Stimulated activated naive B cell treated with anti-CD40 and anti-IgM and Interleukin-4, amounts not matched to agents 10 μg/mL and 1 μg/mL and 100 μg/mL, for 72 hours (primary cell): ENCODE results near the gene DYNC1LI1.

Experiments used
- ATAC-seq, 2 donors: fragments of 150-1000 bp; cut with Tn5 transposase; replicated peaks; 2 replicates each; pipeline ENCODE4 v1.10.0; 2021; ENCODE audit warnings: moderate library complexity in 1 of 2
- DNase-seq: peaks from one replicate; pipeline ENCODE4 v3.0.0; 2021
- H3K27ac Mint-ChIP-seq: one replicate; pipeline ENCODE4 v1.8.0; 2022; ENCODE audit warnings: mild to moderate bottlenecking, mixed read lengths
- H3K27me3 Mint-ChIP-seq, 2 donors: one replicate each; pipeline ENCODE4 v1.8.0; 2022; ENCODE audit warnings: mixed read lengths in 2 of 2
- H3K36me3 Mint-ChIP-seq, 2 donors: one replicate each; pipeline ENCODE4 v1.8.0; 2022; ENCODE audit warnings: mixed read lengths in 2 of 2, mild to moderate bottlenecking in 1 of 2
- H3K4me1 Mint-ChIP-seq, 2 donors: one replicate each; pipeline ENCODE4 v1.8.0; 2022; ENCODE audit warnings: mixed read lengths in 2 of 2, mild to moderate bottlenecking in 1 of 2
- H3K4me3 Mint-ChIP-seq, 2 donors: one replicate each; pipeline ENCODE4 v1.8.0; 2022; ENCODE audit warnings: mild to moderate bottlenecking in 2 of 2, mixed read lengths in 2 of 2, moderate library complexity in 1 of 2
- H3K9me3 Mint-ChIP-seq, 2 donors: one replicate each; pipeline ENCODE4 v1.8.0; 2022; ENCODE audit warnings: mixed read lengths in 2 of 2, mild to moderate bottlenecking in 1 of 2

Gene DYNC1LI1

GRCh38 chr3:32570421-32571191 lies at the start of gene DYNC1LI1:
Gene DYNC1LI1 (minus strand): TSS chr3:32570858. CDS start chr3:32570770, 88 bp downstream.
- Mint-ChIP-seq H3K9me3 (no peaks in the 10 kb centered on the region), H3K4me3 (peak within 1 kb of the TSS; percentile 91 to 94), H3K36me3 (peaks cover 7 to 13% of the 10 kb centered on the region in 2 donors), H3K27me3 (no peaks in the 10 kb centered on the region), H3K27ac (peak within 1 kb of the TSS; percentile 96), H3K4me1 (peaks cover 9 to 19% of the 10 kb centered on the region in 2 donors)
- ATAC-seq (peak; percentile 93 to 95), DNase-seq (peak; percentile 88)

- no peak for ATAC-seq
- no peaks in the 10 kb centered on the region for H3K4me1 Mint-ChIP-seq
Measured at GRCh38 chr3:32619395-32619794, 48.7 kb upstream of the DYNC1LI1 start.

GRCh38 chr3:32616267-32616962 lies 45.8 kb upstream of the DYNC1LI1 start:
- Mint-ChIP-seq H3K4me1 (no peaks in the 10 kb centered on the region), H3K4me3 (no peak overlapping the region), H3K9me3 (peaks cover 7 to 11% of the 10 kb centered on the region in 2 donors), H3K27ac (no peak overlapping the region), H3K36me3 (no peaks in the 10 kb centered on the region), H3K27me3 (peaks cover 9 to 11% of the 10 kb centered on the region in 2 donors)
- DNase-seq (no peak), ATAC-seq (no peak)

More at GRCh38 chr3:32619395-32619794, 48.7 kb upstream of the DYNC1LI1 start:
- no peak for DNase-seq
- peaks cover 0 to 4% of the 10 kb centered on the region in 2 donors for H3K27me3 Mint-ChIP-seq
- H3K27ac Mint-ChIP-seq, result no peak overlapping the region
- peaks cover 7 to 11% of the 10 kb centered on the region in 2 donors for H3K9me3 Mint-ChIP-seq
- H3K4me3 Mint-ChIP-seq, result no peak overlapping the region
- H3K36me3 Mint-ChIP-seq, result no peaks in the 10 kb centered on the region

- ATAC-seq, result no peak
Measured at GRCh38 chr3:32614956-32615355, 44.3 kb upstream of the DYNC1LI1 start.

GRCh38 chr3:32613183-32613582 lies 42.5 kb upstream of the DYNC1LI1 start:
- H3K4me3 Mint-ChIP-seq, result no peak overlapping the region
- H3K4me1 Mint-ChIP-seq, result no peaks in the 10 kb centered on the region
- no peak overlapping the region for H3K27ac Mint-ChIP-seq
- DNase-seq (no peak), ATAC-seq (no peak)
- H3K36me3 Mint-ChIP-seq, result no peaks in the 10 kb centered on the region
- peaks cover 11 to 13% of the 10 kb centered on the region in 2 donors for H3K27me3 Mint-ChIP-seq
- no peaks in the 10 kb centered on the region for H3K9me3 Mint-ChIP-seq

More at GRCh38 chr3:32614956-32615355, 44.3 kb upstream of the DYNC1LI1 start:
- peaks cover 11 to 13% of the 10 kb centered on the region in 2 donors for H3K27me3 Mint-ChIP-seq
- H3K4me1 Mint-ChIP-seq, result no peaks in the 10 kb centered on the region
- H3K36me3 Mint-ChIP-seq, result no peaks in the 10 kb centered on the region
- H3K27ac Mint-ChIP-seq, result no peak overlapping the region
- H3K4me3 Mint-ChIP-seq, result no peak overlapping the region
- no peak for DNase-seq
- peaks cover 3 to 4% of the 10 kb centered on the region in 2 donors for H3K9me3 Mint-ChIP-seq

- H3K36me3 Mint-ChIP-seq, result no peaks in the 10 kb centered on the region
- DNase-seq (no peak), ATAC-seq (no peak)
- no peak overlapping the region for H3K27ac Mint-ChIP-seq
- H3K9me3 Mint-ChIP-seq, result no peaks in the 10 kb centered on the region
- no peaks in the 10 kb centered on the region for H3K4me1 Mint-ChIP-seq
- H3K27me3 Mint-ChIP-seq, result peaks cover 11 to 16% of the 10 kb centered on the region in 2 donors
- H3K4me3 Mint-ChIP-seq, result no peak overlapping the region
Measured at GRCh38 chr3:32612547-32612946, 41.9 kb upstream of the DYNC1LI1 start.

- Mint-ChIP-seq H3K27ac (no peak overlapping the region), H3K9me3 (no peaks in the 10 kb centered on the region), H3K27me3 (peaks cover 0 to 8% of the 10 kb centered on the region in 2 donors), H3K36me3 (no peaks in the 10 kb centered on the region), H3K4me3 (no peak overlapping the region), H3K4me1 (no peaks in the 10 kb centered on the region)
- no peak for DNase-seq
- ATAC-seq, result no peak
Measured at GRCh38 chr3:32607522-32607921, 36.9 kb upstream of the DYNC1LI1 start.

- no peak for DNase-seq
- Mint-ChIP-seq H3K36me3 (no peaks in the 10 kb centered on the region), H3K4me1 (no peaks in the 10 kb centered on the region), H3K27ac (no peak overlapping the region), H3K4me3 (no peak overlapping the region), H3K27me3 (peaks cover 4 to 9% of the 10 kb centered on the region in 2 donors), H3K9me3 (no peaks in the 10 kb centered on the region)
- ATAC-seq, result no peak
Measured at GRCh38 chr3:32606960-32607359, 36.3 kb upstream of the DYNC1LI1 start.

- H3K27me3 Mint-ChIP-seq, result peaks cover 9 to 14% of the 10 kb centered on the region in 2 donors
- ATAC-seq, result no peak
- H3K27ac Mint-ChIP-seq, result no peak overlapping the region
Measured at GRCh38 chr3:32606277-32606676, 35.6 kb upstream of the DYNC1LI1 start.

GRCh38 chr3:32603064-32603463 lies 32.4 kb upstream of the DYNC1LI1 start:
- Mint-ChIP-seq H3K27ac (no peak overlapping the region), H3K4me1 (no peaks in the 10 kb centered on the region), H3K4me3 (no peak overlapping the region), H3K36me3 (no peaks in the 10 kb centered on the region), H3K9me3 (no peaks in the 10 kb centered on the region), H3K27me3 (peaks cover 9 to 15% of the 10 kb centered on the region in 2 donors)
- no peak for DNase-seq
- ATAC-seq, result no peak

More at GRCh38 chr3:32606277-32606676, 35.6 kb upstream of the DYNC1LI1 start:
- Mint-ChIP-seq H3K9me3 (no peaks in the 10 kb centered on the region), H3K36me3 (no peaks in the 10 kb centered on the region), H3K4me3 (no peak overlapping the region), H3K4me1 (no peaks in the 10 kb centered on the region)
- no peak for DNase-seq

- no peak overlapping the region for H3K27ac Mint-ChIP-seq
- peaks cover 9 to 15% of the 10 kb centered on the region in 2 donors for H3K27me3 Mint-ChIP-seq
- no peak for ATAC-seq
- DNase-seq, result no peak
- H3K36me3 Mint-ChIP-seq, result no peaks in the 10 kb centered on the region
- no peaks in the 10 kb centered on the region for H3K4me1 Mint-ChIP-seq
- H3K9me3 Mint-ChIP-seq, result no peaks in the 10 kb centered on the region
- H3K4me3 Mint-ChIP-seq, result no peak overlapping the region
Measured at GRCh38 chr3:32602206-32602605, 31.5 kb upstream of the DYNC1LI1 start.

- no peaks in the 10 kb centered on the region for H3K9me3 Mint-ChIP-seq
- H3K27me3 Mint-ChIP-seq, result peaks cover 9 to 15% of the 10 kb centered on the region in 2 donors
- no peak for DNase-seq
- H3K4me1 Mint-ChIP-seq, result no peaks in the 10 kb centered on the region
- H3K36me3 Mint-ChIP-seq, result no peaks in the 10 kb centered on the region
- no peak overlapping the region for H3K27ac Mint-ChIP-seq
- ATAC-seq, result no peak
- H3K4me3 Mint-ChIP-seq, result no peak overlapping the region
Measured at GRCh38 chr3:32601722-32602121, 31.1 kb upstream of the DYNC1LI1 start.

GRCh38 chr3:32597656-32598055 lies 27.0 kb upstream of the DYNC1LI1 start:
- peaks cover 9 to 15% of the 10 kb centered on the region in 2 donors for H3K27me3 Mint-ChIP-seq
- H3K27ac Mint-ChIP-seq, result no peak overlapping the region
- H3K9me3 Mint-ChIP-seq, result no peaks in the 10 kb centered on the region
- ATAC-seq (no peak), DNase-seq (no peak)
- no peak overlapping the region for H3K4me3 Mint-ChIP-seq
- no peaks in the 10 kb centered on the region for H3K36me3 Mint-ChIP-seq
- no peaks in the 10 kb centered on the region for H3K4me1 Mint-ChIP-seq

- no peak for ATAC-seq
- Mint-ChIP-seq H3K4me3 (no peak overlapping the region), H3K36me3 (no peaks in the 10 kb centered on the region), H3K27ac (no peak overlapping the region), H3K9me3 (no peaks in the 10 kb centered on the region), H3K4me1 (no peaks in the 10 kb centered on the region), H3K27me3 (peaks cover 4 to 15% of the 10 kb centered on the region in 2 donors)
- no peak for DNase-seq
Measured at GRCh38 chr3:32596909-32597369, 26.3 kb upstream of the DYNC1LI1 start.
